Measurements from ENCODE around the gene SS18L1.
A peak's percentile ranks its signal among the peaks of the same experiment; 100 is the strongest.

Gene SS18L1

DNA sequence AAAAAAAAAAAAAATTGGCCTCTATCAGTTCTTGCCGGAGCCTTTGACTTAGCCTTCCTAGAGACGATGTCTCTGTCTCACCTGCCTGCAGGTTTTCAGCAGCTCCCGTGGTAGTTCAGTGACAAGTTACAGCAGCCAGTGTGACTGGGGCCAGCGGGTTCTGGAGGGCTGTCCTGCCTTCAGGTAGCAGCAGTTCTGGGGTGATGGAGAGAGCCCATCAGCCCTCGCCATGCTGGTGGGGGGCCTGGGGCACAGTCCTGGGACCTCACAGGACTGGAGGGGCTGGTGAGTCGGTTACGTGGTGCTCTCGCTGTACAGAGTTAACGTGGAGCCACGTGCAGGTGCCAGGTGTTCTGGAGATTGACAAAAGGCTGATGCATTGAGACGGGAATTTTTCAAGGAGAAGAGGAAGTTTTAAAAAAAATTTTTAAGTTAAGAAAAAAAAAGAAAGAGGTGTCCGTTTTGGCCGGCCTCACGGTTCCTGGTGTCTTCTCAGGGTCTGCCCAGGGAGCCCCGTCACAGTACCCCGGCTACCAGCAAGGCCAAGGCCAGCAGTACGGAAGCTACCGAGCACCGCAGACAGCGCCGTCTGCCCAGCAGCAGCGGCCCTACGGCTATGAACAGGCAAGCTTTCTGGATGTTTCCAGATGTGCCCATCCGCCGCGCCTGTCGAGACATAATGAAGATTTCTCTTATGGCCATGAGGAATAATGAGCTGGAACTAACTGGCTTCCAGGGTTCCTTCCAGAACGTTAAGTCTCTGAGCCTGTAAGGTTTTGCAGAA, 30.6 kb downstream of the SS18L1 start:
- DNase-seq (no peak), ATAC-seq (no peak)

DNA sequence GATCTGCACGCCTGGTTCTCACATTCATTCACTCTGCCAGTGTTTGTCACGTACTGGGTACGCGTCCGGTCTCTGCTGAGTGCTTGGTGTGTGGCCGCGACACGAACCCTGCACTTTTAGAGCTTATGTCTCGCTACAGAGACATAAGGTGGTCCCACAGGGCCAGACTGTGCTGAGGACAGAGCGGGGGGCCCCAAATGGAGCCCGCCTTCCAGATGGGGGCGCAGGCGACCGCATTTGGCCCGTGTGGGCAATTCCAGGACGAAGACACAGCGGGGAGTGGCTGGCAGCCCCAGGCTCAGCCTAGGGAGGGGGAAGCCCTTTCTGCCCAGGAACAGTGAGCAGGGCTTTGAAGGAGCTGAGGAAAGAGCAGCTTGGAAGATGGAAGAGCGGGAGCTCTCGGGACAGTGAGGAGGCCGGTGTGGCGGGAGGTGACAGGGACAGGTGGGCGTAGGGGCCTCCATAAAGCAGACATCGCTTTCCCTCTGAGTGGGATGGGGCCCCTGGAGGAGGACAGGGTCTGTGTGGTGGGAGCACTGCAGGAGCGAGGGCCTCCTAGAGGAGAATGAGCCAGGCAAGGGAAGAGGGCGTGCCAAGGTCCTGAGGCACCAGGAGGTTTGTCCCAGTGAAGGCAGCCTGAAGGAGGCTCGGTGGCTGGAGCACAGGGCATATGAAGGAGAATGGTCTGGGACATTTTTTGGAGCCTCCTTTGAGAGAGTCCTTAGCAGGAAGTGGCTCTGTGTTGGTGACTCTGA, 31.5 kb downstream of the SS18L1 start:
- no peak for ATAC-seq

DNA sequence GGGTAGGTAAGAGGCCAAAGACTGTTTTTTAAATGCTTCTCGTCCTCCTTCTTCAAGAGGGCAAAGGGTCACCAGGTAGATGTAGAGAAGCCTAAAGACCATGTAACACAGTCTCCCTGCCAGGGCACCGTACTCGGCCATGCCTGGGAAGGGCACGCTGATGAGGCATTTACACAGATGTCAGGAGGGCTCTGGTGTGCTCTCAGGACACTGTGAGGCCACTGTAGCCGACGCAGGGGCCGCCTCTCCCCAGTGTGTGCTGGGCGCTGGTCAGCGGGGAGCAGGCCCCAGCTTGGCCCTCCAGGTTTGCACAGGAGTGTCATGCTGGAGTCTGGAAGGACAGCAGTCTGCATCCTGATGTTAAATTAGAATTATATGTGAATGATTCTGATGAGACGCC, 32.1 kb downstream of the SS18L1 start:
- DNase-seq (no peak), ATAC-seq (no peak)

More for the DNA sequence above, 31.5 kb downstream of the SS18L1 start:
- DNase-seq, result no peak

DNA sequence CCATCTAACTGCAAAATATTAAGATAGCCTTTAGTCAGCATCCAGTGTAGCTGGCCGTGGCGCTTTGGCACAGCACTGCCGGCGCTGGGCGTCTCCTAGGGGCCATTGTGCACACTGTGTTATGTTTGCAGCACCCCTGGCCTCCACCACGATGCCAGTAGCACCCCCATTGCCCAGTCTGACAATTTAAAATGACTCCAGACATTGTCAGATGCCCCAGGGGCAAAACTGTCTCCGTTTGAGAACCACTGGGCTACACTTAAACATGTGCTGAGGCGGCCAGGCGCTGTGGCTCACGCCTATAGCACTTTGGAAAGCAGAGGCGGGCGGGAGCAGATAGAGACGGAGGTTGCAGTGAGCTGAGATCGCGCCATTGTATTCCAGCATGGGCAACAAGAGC, 33.3 kb downstream of the SS18L1 start:
- DNase-seq (no peak), ATAC-seq (no peak)

DNA sequence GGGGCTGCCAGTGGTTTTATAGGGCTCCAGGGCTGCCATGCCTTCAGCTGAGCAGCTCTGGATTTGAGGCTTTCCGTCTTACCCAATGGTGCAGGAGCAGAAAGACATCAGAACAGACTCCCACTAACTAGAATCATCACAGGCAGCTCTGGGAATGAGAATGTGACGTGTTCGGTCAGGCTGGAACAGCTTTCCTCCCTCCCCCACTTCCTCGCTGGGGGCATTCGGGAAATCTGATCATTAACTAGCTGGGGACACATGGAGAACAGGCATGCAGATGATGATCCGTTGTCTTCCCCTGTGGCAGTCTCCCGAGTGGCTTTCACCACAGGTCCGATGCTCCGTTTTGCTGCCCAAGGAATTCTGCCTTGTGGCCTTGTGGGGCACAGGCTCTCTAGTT, 33.7 kb downstream of the SS18L1 start:
- DNase-seq (no peak), ATAC-seq (no peak)

DNA sequence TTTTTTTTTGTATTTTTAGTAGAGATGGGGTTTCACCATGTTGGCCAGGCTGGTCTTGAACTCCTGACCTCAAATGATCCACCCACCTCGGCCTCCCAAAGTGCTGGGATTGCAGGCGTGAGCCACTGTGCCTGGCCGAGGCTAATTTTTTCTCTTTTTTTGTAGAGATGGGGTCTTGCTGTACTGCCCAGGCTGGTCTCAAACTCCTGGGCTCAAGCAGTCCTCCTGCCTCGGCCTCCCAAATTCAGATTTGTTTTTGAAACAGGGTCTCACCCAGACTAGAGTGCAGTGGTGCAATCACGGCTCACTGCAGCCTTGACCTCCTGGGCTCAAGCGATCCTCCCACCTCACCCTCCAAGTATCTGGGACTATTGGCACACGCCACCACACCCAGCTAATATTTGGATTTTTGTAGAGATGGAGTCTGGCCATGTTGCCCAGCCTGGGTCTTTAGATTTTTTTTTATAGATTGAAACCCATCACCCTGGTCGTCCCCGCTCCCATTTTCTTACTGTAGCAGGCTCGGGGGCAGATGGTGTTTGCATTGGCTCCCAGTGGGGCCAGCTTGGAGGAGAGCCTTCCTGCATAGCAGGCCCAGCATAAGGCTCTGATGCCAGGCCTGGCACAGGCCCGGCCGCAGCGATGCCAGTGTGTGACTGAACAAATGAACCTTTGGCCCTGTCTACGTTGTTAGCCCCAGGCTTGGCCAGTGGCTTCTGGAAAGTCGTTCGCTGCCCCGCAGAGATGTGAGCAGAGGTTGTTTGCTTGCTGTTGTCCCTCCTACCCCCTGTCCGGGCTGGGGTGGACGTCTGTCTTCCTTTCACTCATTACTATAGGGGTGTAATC, 35.0 kb downstream of the SS18L1 start:
- no peak for ATAC-seq
- no peak for DNase-seq

DNA sequence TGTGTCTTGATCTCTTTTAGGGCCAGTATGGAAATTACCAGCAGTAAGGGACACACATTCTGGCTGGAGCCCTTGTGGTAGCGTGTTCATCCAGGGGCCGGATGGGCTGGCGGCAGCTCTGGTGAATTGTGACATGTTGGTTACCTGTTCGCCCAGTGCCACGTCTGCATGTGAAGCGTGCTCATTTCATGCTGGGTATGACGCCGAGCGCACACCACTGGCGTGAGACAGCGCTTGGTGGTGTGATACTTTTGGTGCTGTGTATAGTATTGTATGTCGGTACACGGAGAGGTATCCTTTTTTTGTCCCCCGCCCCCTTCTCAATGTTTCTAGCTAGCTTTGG, 35.6 kb downstream of the SS18L1 start:
- no peak for DNase-seq
- ATAC-seq, result no peak

DNA sequence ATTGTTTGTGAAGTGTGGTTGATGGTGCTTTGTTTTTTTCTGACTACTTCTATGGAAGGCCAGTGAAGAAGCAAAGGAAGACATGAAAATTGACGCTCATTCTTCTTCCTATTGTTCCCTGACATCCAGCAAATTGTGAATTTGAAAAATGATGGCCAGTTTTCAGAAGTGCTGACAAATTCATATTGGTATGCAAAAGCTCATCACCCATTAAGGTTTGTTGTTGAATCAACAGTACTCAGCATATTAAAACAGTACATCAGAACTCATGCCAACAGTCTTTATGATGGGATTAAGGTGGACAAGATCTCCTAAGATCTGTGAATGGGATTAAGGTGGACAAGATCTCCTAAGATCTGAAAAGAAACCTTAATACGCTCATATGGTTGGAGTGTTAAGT, 38.2 kb downstream of the SS18L1 start:
- DNase-seq, result no peak
- no peak for ATAC-seq

DNA sequence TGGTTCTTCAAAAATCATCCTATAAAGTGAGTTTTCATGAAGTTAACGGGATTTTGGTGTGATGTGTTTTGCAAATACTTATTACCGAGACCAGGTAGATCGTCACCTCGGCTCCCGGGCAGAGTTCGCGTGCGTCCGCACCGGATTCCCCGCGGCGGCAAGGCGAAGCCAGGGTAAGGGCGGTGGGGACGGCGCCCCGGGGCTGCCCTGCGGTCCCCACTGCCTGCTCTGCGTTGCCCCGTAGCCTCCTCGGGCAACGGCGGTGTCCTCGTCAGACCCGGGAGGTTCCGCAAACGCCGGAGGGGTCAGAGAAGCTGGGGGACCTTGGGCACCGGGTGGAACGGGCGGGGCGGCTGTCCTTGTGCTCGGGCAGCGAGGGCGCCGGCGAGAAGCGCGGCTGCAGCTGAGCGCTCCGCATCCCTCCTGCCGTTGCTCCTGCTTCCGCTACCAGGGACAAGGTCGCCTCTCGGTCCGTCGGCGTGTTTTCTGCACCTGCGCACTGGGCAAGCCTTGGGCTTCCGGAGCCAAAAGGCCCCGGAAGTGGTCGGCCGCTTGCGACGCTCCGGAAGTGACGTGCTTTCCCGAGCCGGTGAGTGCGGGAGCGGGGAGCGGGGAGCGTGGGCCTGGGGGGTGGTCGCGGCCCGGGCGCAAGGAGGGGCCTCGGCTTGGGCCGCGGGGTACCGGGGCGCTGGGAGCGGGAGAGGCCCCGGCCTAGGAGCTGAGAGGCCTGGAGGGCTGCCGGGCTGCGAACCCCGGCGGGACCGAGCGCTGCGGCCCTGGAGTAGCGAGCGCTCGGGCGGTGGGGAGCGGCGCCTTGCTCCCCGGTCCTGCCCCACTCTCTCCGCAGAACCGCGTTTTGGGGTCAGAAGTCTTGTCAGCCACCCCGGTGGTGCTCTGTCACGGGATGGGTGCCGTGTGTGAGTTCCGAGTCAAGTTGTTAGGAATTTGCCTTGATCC, 39.2 kb downstream of the SS18L1 start, which contains the start of gene MTG2:
TSS of gene MTG2 (plus strand) at position 560 of the 957 bp plus-strand sequence. CDS start 10,393 bp downstream, outside the sequence.
- peak; percentile 95 for DNase-seq
- ATAC-seq, result peak; percentile 96

DNA sequence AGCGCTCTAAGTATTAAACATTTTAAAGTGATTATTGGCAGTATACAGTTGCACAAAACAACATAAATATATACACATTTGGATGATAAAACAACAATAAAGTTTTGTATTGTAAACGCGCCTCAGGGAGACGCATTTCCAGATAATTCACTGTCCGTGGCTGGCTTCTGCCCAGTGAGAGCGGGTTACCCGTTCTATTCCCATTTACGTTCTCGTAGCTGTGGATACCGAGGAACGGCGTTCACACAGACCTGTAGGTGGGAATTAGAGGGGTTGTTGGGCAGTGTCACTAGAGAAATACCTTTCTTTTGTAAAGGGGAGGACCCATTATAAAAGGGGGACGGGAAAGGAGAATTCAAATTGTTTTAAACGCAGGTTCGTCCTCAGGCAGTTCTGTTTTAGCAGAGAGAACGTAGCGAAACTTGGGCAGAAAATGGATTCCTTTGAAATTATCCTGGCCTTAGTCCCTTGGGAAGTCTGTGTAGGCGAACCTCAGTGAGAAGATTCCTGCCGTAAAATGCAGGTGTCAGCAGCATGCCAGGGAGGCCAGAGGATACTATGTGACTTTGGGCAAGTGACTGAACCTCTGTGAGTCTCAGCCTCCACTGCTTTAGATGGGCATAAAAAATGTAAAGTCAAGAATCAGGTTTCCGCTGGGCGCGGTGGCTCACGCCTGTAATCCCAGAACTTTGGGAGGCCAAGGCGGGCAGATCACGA, 40.0 kb downstream of the SS18L1 start:
- DNase-seq (no peak), ATAC-seq (no peak)

DNA sequence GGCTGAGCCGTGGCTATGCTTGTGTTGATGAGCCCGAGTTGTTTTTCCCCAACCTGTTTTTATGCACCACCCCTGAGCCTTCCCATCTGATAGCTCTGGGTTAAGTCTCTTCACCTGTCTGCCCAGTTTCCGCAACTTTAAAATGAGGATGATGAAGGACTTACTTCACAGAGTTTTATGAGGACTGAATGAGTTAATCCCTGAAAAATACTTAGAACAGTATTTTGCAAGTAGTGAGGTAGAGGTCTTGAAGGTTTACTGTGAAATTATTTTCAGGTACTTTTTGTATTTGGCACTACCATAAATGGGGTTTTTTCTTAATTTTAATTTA, 42.5 kb downstream of the SS18L1 start:
- ATAC-seq (no peak), DNase-seq (no peak)

DNA sequence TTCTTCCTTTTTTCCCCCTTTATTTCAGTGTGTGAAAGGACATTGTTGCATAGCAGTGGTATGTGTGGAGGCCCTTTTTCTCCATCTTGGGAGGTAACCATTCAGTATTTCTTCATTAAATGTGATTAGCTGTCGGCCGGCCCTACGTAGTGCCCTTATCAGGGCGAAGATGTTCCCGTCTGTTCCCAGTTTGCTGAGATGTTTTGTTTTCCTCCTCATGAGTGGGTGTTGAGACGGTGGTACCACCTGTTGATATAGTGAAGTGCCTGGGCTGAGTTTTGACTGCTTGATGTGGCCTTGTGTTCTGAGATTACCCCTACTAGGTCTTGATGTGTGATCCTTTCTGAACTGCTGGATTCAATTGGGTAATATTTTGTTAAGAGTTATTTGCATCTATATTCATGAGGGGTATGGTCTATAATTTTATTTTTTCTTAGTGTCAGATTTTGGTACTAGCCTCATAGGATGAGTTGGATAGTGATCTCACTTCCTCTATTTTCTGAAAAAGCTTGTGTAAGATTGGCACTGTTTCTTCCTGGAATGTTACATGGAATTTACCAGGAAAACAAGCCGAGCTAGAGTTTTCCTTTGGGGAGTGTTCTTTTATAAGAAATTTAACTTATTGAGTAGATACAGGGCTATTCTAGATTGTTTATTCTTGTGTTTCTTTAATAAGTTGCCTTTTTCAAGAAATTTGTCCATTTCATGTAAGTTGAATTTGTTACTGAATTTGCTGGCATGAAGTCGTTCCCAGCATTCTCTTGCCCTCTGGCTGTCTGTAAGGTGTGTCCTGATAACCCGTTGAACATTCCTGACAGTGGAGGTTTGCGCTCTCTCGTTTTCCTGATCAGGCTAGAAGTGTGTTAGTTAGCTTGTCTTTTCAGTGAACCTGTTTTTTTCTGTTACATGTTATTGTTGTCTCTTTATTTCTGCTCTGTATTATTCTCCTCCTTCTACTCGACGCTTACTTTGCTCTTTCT, 43.6 kb downstream of the SS18L1 start:
- DNase-seq (no peak), ATAC-seq (no peak)

DNA sequence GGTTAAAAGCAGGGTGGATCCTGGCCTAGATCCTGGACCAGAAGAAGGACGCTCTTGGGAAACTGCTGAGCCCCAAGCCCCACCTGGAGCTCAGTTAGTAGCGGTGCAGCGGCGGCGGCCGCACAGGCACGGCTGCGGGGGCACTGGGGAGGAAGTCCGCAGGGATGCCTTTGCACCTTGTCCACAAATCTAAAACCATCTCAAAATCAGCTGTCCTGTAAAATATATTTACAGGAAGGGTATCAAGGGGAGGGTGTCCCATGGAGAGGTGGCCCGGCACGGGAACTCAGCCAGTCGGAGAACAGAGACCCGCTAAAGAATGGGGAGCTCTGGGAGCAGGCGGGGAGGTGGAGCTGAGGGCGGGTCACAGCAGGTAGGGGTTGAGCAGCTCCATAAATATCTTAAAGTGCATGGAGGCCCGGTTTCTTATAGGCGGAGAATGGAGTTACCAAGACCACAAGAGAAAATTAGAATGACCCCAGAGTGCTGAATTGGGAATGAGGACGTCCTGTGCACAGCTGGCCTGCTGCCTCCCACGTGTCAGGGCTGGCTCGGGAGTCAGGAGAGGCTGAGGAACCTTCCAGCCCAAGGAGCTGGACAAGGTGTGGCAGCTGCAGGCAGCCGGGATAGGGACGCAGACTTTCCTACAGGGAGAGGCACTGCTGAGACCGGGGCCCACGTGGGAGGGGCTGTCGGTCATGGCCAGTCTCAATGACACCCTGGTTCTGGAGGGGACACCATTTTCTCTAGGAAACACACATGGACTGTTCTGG, 47.3 kb downstream of the SS18L1 start:
- ATAC-seq (no peak), DNase-seq (no peak)

DNA sequence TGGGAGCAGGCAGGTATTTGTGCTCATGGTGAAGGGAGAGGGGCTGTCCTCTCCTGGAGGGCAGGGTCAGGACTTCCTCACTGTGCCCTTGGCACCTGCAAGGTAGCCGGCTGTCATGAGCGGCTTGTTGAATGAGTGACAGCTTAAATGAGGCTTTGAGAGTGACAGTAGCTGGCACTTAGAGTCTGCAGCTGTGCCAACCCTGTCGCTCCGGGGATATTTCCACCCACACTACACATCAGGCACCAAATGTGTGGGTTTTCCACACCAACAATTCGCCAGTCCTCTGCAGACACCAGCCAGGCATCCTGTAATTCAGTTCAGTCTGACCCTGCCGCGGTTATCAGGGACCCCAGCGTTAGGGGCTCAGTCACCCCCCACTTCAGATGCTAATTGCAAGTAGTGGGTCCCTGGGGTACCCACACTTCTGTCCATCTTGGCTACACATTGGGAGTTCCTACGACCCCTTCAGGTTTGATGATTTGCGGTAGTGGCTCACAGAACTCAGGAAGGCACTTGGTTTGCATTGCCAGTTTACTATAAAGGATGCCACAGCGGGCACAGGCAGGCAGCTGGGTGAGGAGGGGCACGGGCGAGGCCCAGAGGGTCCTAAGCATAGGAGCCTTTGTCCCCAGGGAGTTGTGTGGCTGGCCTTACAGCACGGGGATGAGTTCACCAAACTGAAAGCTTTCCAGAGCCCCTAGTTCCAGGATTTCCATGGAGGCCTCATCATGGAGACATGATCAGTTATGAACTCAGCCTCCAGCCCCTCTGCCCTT, 48.4 kb downstream of the SS18L1 start:
- DNase-seq (no peak), ATAC-seq (no peak)

DNA sequence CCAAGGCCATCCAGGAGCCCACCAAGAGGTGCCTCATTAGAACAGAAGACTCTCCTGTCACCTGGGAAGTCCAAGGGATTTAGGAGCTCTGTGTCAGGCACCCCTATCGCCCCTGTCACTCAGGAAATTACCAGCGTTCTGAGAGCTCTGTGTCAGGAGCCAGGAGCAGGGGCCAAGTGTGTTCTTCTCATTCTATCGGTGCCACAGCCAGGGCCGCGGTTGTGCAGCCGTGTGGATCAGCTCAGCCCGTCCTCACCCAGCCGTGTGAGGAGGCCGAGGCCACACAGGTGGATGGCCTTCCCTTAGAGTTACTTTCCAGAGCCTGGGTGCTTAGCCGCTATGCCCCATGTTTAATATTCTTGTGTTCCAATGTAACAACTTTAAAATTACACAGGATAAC, 49.1 kb downstream of the SS18L1 start:
- no peak for ATAC-seq
- DNase-seq, result no peak

DNA sequence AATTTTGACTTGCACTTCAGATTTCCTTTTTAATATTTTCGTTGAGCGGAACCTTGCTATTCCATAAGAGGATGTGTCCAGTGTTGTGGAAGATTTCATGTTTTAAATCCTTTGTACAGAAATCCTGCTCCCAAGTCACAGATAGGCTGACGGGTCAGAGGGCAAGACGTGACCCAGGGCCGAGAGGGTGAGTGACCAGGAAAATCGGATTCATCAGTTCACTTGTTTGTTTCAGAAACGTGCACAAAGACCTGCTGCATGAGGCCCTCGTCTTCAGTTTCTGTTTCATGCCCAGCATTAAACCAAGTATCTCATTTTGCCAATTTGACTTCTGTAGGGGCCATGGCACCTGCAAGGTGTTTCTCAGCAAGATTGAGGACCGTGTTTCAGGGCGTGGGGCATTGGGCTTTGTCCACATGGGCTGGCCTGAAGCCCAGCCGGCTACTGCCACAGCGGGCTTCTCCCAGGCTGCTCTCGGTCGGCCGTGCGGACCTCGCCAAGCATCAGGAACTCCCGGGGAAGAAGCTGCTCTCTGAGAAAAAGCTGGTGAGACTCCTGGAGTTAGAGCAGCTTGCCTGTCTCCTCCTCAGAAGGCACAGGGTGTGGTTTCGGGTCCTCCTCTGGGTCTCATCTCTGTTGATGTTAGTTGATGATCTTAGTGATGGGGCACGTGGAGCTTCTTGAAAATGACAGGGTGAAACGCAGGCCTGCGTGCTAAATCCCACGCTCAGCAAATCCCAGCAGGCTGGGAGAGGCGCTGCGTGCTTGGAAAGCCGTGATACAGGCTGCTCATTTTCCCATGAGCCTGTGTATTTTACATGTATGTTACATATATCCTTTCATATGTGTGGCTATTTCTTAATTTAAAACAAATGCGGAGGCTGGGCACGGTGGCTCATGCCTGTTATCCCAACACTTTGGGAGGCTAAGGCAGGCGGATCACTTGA, 49.8 kb downstream of the SS18L1 start:
- ATAC-seq, result no peak
- DNase-seq, result no peak

DNA sequence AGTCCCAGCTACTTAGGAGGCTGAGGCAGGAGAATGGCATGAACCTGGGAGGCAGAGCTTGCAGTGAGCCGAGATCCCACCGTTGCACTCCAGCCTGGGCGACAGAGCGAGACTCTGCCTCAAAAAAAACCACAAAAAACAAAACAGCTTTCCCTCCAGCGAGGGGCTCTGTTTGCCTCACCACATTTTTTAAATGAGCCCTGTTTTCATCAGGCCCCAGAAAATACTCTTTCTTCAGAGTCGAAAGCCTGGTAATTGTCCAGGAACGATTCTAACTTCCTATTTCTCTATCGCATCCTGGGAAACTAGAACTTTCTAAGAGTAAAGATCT, 51.5 kb downstream of the SS18L1 start:
- ATAC-seq, result no peak

More for the DNA sequence above, 51.5 kb downstream of the SS18L1 start:
- DNase-seq, result no peak

All from stimulated activated naive CD8-positive, alpha-beta T cell treated with anti-CD3 and anti-CD28 coated beads, Interleukin-15, Interleukin-2, amounts not matched to agents 100 U/mL and 50 U/mL, for 24 hours (primary cell).